HepG2 (cell line): ENCODE data around the gene NUDT1. TPM values are rescaled to one million over a fixed set of nuclear protein-coding genes. Genes with fewer than 3 reads are reported as not detected.

ENCODE experiments used
- ATAC-seq: fragments of 200-7000 bp; cut with Tn5 transposase; 3 replicates; pipeline ENCODE4 v1.9.1; 2020; ENCODE audit warnings: mild to moderate bottlenecking, moderate library complexity
- BruUV-seq: library from RNA; stranded (reverse); fragments of 400-500 nt; replicated peaks from 2 replicates; lab custom pipeline; 2021; lab: Mats Ljungman, UMichigan
- CTCF ChIA-PET: fragments of 300-600 bp; formaldehyde crosslinking; extraction: SDS; loops from one replicate; lab custom pipeline; 2021; ENCODE audit warnings: low total read pairs, inconsistent platforms, low intra/inter-chr PET ratio; lab: Yijun Ruan, JAX
- POLR2A ChIA-PET: fragments of 350-600 bp; sonication (Branson Sonifier 250); formaldehyde crosslinking; loops from one replicate; lab custom pipeline; 2020; ENCODE audit warnings: antibody characterized with exemption, inconsistent platforms; lab: Yijun Ruan, JAX
- DNase-seq: peaks from one replicate; pipeline ENCODE4 v3.0.0-alpha.2; 2015; ENCODE audit warnings: low spot score
- FAIRE-seq: peaks from 3 replicates; lab custom pipeline; 2011; peaks lifted over from hg19 to GRCh38; lab: Jason Lieb, UNC
- H2AFZ ChIP-seq: one replicate; pipeline ENCODE4 v1.6.1; 2011; ENCODE audit warnings: low read length, inconsistent platforms
- H3K27ac ChIP-seq: fragments of 300-600 bp; 3 replicates; pipeline ENCODE4 v1.8.0; 2011; ENCODE audit warnings: mixed run types, mild to moderate bottlenecking, mixed read lengths, low read length, inconsistent platforms; ENCODE audit not compliant: insufficient read depth; ENCODE audit errors: extremely low read length
- H3K27me3 ChIP-seq, 2 experiments: fragments of 200-600 bp in 1 of 2; 2 replicates in 1 of 2; 3 replicates in 1 of 2; pipeline versions ENCODE4 v1.6.0 to v1.8.0; 2011; ENCODE audit warnings: low read length in 2 of 2, mild to moderate bottlenecking in 2 of 2, moderate library complexity in 2 of 2, inconsistent platforms in 1 of 2; ENCODE audit not compliant: insufficient read depth in 2 of 2, control insufficient read depth in 1 of 2
- H3K36me3 ChIP-seq, 2 experiments: fragments of 200-600 bp in 1 of 2; replicated peaks in 1 of 2; 2 replicates in 1 of 2; 3 replicates in 1 of 2; pipeline versions ENCODE4 v1.5.1 to v1.8.0; 2011; ENCODE audit warnings: low read length in 2 of 2, inconsistent platforms in 1 of 2; ENCODE audit not compliant: insufficient read depth in 2 of 2, control insufficient read depth in 1 of 2
- H3K4me1 ChIP-seq: 2 replicates; pipeline ENCODE4 v1.5.1; 2012; ENCODE audit warnings: low read length, inconsistent platforms; ENCODE audit not compliant: insufficient read depth
- H3K4me2 ChIP-seq: 2 replicates; pipeline ENCODE4 v1.6.0; 2011; ENCODE audit warnings: low read depth, low read length, inconsistent platforms
- H3K4me3 ChIP-seq, 3 experiments: fragments of 200-600 bp in 1 of 3; sonication (generic), shearing (Covaris generic) in 1 of 3; replicated peaks in 1 of 3; 2 replicates each; pipeline ENCODE4 v1.5.1; 2011 to 2016; ENCODE audit warnings: low read length in 3 of 3, inconsistent platforms in 2 of 3, low read depth in 2 of 3, mild to moderate bottlenecking in 2 of 3, control low read depth in 1 of 3, mixed read lengths in 1 of 3; ENCODE audit not compliant: insufficient read depth in 1 of 3
- H3K79me2 ChIP-seq: one replicate; pipeline ENCODE4 v1.6.1; 2011; ENCODE audit warnings: low read length, inconsistent platforms; ENCODE audit not compliant: insufficient read depth
- H3K9ac ChIP-seq: 2 replicates; pipeline ENCODE4 v1.6.0; 2011; ENCODE audit warnings: mild to moderate bottlenecking, low read depth, low read length, inconsistent platforms; ENCODE audit not compliant: insufficient read depth
- H3K9me3 ChIP-seq: 2 replicates; pipeline ENCODE4 v1.5.1; 2012; ENCODE audit warnings: mild to moderate bottlenecking, low read length
- H4K20me1 ChIP-seq: 2 replicates; pipeline ENCODE4 v1.6.0; 2011; ENCODE audit warnings: inconsistent platforms, mild to moderate bottlenecking, low read length, moderate library complexity; ENCODE audit not compliant: insufficient read depth
- BCL3 ChIP-seq: sonication (generic); formaldehyde crosslinking; IDR thresholded peaks from 2 replicates; pipeline ENCODE4 v1.5.1; 2020; ENCODE audit warnings: mild to moderate bottlenecking, missing genetic modification reagents, moderate library complexity
- DR1 ChIP-seq: sonication (generic); formaldehyde crosslinking; IDR thresholded peaks from 2 replicates; pipeline ENCODE4 v1.8.0; 2021; ENCODE audit warnings: mild to moderate bottlenecking, missing genetic modification reagents, inconsistent platforms
- NRL ChIP-seq: sonication (generic); formaldehyde crosslinking; IDR thresholded peaks from 2 replicates; pipeline ENCODE4 v1.5.0; 2020; ENCODE audit warnings: missing genetic modification reagents, mild to moderate bottlenecking, moderate library complexity, borderline replicate concordance
- SALL1 ChIP-seq: sonication (generic); formaldehyde crosslinking; IDR thresholded peaks from 2 replicates; pipeline ENCODE4 v1.8.0; 2022; ENCODE audit warnings: mild to moderate bottlenecking, missing genetic modification reagents
- STAG1 ChIP-seq: sonication (generic); formaldehyde crosslinking; IDR thresholded peaks from 2 replicates; pipeline ENCODE4 v1.4.0; 2020; ENCODE audit warnings: missing genetic modification reagents
- ZNF607 ChIP-seq: sonication (generic); formaldehyde crosslinking; IDR thresholded peaks from 2 replicates; pipeline ENCODE4 v1.5.1; 2020; ENCODE audit warnings: missing genetic modification reagents, mild to moderate bottlenecking, borderline replicate concordance
- ZNF687 ChIP-seq: sonication (generic); formaldehyde crosslinking; IDR thresholded peaks from 2 replicates; pipeline ENCODE4 v1.5.1; 2020; ENCODE audit warnings: mild to moderate bottlenecking, missing genetic modification reagents, moderate library complexity
- WGBS: methylation state at CpG from one replicate; pipeline ENCODE4 v1.1.6; 2017; ENCODE audit warnings: low lambda C conversion rate; 5-methylcytosine and 5-hydroxymethylcytosine counted together
- in situ Hi-C: cut with HindIII; loops from 2 replicates; pipeline ENCODE4 v1.10.0; 2017; ENCODE audit warnings: low pct_unique_long_range_greater_than_20kb; ENCODE audit not compliant: extremely low pct_ligation_motif_present
- intact Hi-C: fragments of 100-400 bp; cut with micrococcal nuclease; formaldehyde crosslinking; loops from one replicate; pipeline ENCODE4 v1.10.0; 2022; ENCODE audit not compliant: unreplicated experiment
- polyA plus RNA-seq, 8 experiments: library from polyadenylated mRNA; depleted of rRNA in 3 of 8; stranded (reverse) in 7 of 8; unstranded in 1 of 8; fragments of >200 nt; fragmentation: Illumina TruSeq in 4 of 8; extraction: Trizol in 4 of 8; gene quantifications; 2 replicates each; pipeline versions ENCODE4 v1.2.1 to v1.2.3, GENCODE V29; 2011 to 2016; ENCODE audit warnings: low read depth in 4 of 8, missing spikeins in 1 of 8, mixed read lengths in 1 of 8; ENCODE audit not compliant: insufficient read depth in 1 of 8
- total RNA-seq, 5 experiments: library from RNA; depleted of rRNA; stranded (reverse); fragments of >200 nt; fragmentation: Illumina TruSeq; extraction: Trizol; gene quantifications; 2 replicates each; pipeline ENCODE4 v1.2.3, GENCODE V29; 2016; ENCODE audit warnings: low read depth in 1 of 5
- TF ChIP-seq, protein P1 (sequence below): sonication (generic); formaldehyde crosslinking; IDR thresholded peaks from one replicate; pipeline ENCODE4 v1.5.1; 2020; ENCODE audit warnings: mild to moderate bottlenecking, missing genetic modification reagents; ENCODE audit errors: not compliant biosample characterization

NUDT1 gene
- total and polyA plus RNA-seq, 2 of the 13 experiments (the other 11 are each of a cell fraction or from before 2014, with no cell fraction given), result 9.1 to 26.8 TPM

DNA sequence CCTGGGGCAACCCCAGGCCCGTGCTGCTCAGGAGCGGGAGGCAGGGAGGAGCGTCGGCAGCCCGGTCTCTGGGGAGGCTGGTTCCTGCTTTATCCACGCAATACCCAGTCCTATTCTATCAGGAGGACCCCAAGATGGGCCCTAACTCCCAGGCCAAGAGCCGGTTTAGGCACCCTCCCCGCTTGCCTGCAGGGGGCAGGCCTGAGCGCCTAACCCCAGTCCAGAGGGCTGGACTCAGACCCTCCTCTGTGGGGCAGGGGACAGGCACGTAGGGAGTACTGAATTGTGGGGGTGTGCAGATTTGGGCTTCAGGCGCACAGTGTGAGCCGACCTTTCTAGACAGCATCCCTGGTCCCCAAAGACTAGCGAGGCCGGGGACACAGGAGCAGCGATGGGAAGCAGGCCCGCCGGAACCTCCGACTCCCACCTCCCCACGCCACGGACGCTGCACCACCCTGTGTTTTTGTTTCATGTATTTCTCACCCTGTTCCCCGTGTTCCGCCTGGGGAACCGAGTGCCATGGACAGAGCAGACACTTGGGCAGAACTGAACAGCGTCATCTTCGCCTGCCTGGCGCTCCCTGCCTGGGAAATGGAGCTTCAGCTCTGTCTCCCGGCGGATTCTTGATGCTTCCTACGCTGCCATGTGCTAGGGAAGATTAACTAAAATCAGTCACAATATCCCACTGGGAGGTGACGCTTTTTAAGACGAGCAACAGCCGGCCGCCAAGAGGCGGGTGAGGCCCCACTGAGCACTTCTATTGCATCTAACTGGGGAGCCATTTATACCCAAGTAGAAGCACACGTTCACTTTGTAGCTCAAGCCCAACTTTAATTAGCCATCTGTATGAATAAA is 5.3 kb downstream of the NUDT1 start:
- in situ Hi-C loops, result no loop called here
- intact Hi-C loops, result loop anchor here (1.0 to 10.0 kb wide), 2 partner anchors 19 to 67 kb away; partner anchors contain the start of gene SNX8
- H3K36me3 ChIP-seq, result no peaks in the 10 kb centered on the region; a peak in 1 of 5 replicates
- no peaks in the 10 kb centered on the region for H3K9me3 ChIP-seq
- no peak overlapping the region for H3K27ac ChIP-seq
- no peak overlapping the region for H3K4me3 ChIP-seq
- H3K9ac ChIP-seq, result no peak overlapping the region
- DNase-seq, result no peak
- no TSS peak for BruUV-seq
- no peaks in the 10 kb centered on the region; a peak in 1 of 5 replicates for H3K27me3 ChIP-seq
- CTCF ChIA-PET, result interaction anchor here (1.8 kb wide), 1 partner anchor 100 kb away, joined by 12 read pairs; no protein-coding TSS in a partner anchor
- H4K20me1 ChIP-seq, result no peaks in the 10 kb centered on the region
- H3K79me2 ChIP-seq, result peaks cover 2% of the 10 kb centered on the region
- H3K4me1 ChIP-seq, result peaks cover 27% of the 10 kb centered on the region
- H2AFZ ChIP-seq, result no peak overlapping the region
- WGBS, result 83% methylated on average over 33 of the region's 36 CpGs
- peak; percentile 73 for ATAC-seq
- POLR2A ChIA-PET, result no interaction called here
- no peak overlapping the region for H3K4me2 ChIP-seq
- FAIRE-seq, result no peak
- TF ChIP-seq ZNF687 (CRISPR knock-in tag) (peak; percentile 52), DR1 (CRISPR knock-in tag) (no peak), NRL (CRISPR knock-in tag) (no peak), BCL3 (CRISPR knock-in tag) (0 out of 2 replicates have a peak, but pooled peaks have one; percentile 46), STAG1 (CRISPR knock-in tag) (peak; percentile 79), ZNF607 (CRISPR knock-in tag) (no peak), SALL1 (CRISPR knock-in tag) (peak; percentile 21; the same call in 1 of the 2 replicates)
- TF ChIP-seq, protein P1, sequence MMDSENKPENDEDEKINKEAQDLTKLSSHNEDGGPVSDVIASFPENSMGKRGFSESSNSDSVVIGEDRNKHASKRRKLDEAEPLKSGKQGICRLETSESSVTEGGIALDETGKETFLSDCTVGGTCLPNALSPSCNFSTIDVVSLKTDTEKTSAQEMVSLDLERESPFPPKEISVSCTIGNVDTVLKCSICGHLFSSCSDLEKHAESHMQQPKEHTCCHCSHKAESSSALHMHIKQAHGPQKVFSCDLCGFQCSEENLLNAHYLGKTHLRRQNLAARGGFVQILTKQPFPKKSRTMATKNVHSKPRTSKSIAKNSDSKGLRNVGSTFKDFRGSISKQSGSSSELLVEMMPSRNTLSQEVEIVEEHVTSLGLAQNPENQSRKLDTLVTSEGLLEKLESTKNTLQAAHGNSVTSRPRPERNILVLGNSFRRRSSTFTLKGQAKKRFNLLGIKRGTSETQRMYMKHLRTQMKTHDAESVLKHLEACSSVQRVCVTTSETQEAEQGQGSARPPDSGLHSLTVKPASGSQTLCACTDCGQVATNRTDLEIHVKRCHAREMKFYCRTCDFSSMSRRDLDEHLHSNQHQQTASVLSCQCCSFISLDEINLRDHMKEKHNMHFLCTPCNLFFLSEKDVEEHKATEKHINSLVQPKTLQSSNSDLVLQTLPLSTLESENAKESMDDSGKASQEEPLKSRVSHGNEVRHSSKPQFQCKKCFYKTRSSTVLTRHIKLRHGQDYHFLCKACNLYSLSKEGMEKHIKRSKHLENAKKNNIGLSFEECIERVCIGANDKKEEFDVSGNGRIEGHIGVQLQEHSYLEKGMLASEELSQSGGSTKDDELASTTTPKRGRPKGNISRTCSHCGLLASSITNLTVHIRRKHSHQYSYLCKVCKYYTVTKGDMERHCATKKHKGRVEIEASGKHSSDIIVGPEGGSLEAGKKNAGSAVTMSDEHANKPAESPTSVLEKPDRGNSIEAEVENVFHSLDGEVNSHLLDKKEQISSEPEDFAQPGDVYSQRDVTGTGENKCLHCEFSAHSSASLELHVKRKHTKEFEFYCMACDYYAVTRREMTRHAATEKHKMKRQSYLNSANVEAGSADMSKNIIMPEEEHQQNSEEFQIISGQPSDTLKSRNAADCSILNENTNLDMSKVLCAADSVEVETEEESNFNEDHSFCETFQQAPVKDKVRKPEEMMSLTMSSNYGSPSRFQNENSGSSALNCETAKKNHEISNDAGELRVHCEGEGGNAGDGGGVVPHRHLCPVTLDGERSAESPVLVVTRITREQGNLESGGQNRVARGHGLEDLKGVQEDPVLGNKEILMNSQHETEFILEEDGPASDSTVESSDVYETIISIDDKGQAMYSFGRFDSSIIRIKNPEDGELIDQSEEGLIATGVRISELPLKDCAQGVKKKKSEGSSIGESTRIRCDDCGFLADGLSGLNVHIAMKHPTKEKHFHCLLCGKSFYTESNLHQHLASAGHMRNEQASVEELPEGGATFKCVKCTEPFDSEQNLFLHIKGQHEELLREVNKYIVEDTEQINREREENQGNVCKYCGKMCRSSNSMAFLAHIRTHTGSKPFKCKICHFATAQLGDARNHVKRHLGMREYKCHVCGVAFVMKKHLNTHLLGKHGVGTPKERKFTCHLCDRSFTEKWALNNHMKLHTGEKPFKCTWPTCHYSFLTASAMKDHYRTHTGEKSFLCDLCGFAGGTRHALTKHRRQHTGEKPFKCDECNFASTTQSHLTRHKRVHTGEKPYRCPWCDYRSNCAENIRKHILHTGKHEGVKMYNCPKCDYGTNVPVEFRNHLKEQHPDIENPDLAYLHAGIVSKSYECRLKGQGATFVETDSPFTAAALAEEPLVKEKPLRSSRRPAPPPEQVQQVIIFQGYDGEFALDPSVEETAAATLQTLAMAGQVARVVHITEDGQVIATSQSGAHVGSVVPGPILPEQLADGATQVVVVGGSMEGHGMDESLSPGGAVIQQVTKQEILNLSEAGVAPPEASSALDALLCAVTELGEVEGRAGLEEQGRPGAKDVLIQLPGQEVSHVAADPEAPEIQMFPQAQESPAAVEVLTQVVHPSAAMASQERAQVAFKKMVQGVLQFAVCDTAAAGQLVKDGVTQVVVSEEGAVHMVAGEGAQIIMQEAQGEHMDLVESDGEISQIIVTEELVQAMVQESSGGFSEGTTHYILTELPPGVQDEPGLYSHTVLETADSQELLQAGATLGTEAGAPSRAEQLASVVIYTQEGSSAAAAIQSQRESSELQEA (CRISPR knock-in tag), result peak; percentile 39
